Sigmoid colon (tissue), 7 donors: Measurements from ENCODE around the gene SIPA1L3. TPM values are rescaled to one million over a fixed set of nuclear protein-coding genes. Genes with fewer than 3 reads are reported as not detected.

ENCODE experiments used
- DNase-seq: peaks from one replicate; pipeline ENCODE4 v3.0.0-alpha.2; 2019
- H3K27ac ChIP-seq, 4 donors: fragments of 200-600 bp; sonication (generic); one replicate each; pipeline ENCODE4 v1.5.1; 2016 to 2019; ENCODE audit warnings: mild to moderate bottlenecking in 1 of 4
- H3K27me3 ChIP-seq, 3 donors: fragments of 200-600 bp; sonication (generic); one replicate each; pipeline ENCODE4 v1.5.1; 2019; ENCODE audit warnings: mild to moderate bottlenecking in 1 of 3
- H3K36me3 ChIP-seq, 4 donors: fragments of 200-600 bp; sonication (generic); one replicate each; pipeline ENCODE4 v1.5.1; 2016 to 2019
- H3K4me1 ChIP-seq, 4 donors: fragments of 200-600 bp; sonication (generic); one replicate each; pipeline ENCODE4 v1.5.1; 2017 to 2019
- H3K4me3 ChIP-seq, 4 donors: fragments of 200-600 bp; sonication (generic); one replicate each; pipeline ENCODE4 v1.5.1; 2017 to 2019; ENCODE audit warnings: mild to moderate bottlenecking in 2 of 4, moderate library complexity in 1 of 4
- H3K9me3 ChIP-seq, 4 donors: fragments of 200-600 bp in 3 of 4; sonication (generic) in 3 of 4; one replicate each; pipeline versions ENCODE4 v1.5.1 to v1.6.1; 2013 to 2019
- CTCF ChIP-seq, 4 experiments: fragments of 450-650 bp in 3 of 4; fragments of 200-600 bp in 1 of 4; IDR thresholded peaks; one replicate each; pipeline ENCODE4 v1.5.1; 2016 to 2019; ENCODE audit warnings: antibody characterized with exemption in 4 of 4, mild to moderate bottlenecking in 3 of 4, moderate library complexity in 2 of 4
- EP300 ChIP-seq, 4 donors: sonication (generic); formaldehyde crosslinking; IDR thresholded peaks; one replicate each; pipeline ENCODE4 v1.6.1; 2017; ENCODE audit warnings: antibody characterized with exemption in 4 of 4
- POLR2A ChIP-seq, 2 donors: fragments of 450-650 bp; IDR thresholded peaks; one replicate each; pipeline ENCODE4 v1.6.1; 2016; ENCODE audit warnings: antibody characterized with exemption in 2 of 2, mild to moderate bottlenecking in 2 of 2, moderate library complexity in 2 of 2
- POLR2AphosphoS5 ChIP-seq, 4 donors: sonication (generic); formaldehyde crosslinking; IDR thresholded peaks; one replicate each; pipeline ENCODE4 v1.6.1; 2017; ENCODE audit warnings: antibody characterized with exemption in 4 of 4
- WGBS, 2 donors: extraction: QIAGEN DNeasy Blood & Tissue Kit; methylation state at CpG; one replicate each; pipeline ENCODE4 v1.1.7; 2013; 5-methylcytosine and 5-hydroxymethylcytosine counted together
- intact Hi-C: fragments of 100-400 bp; cut with DNase I; formaldehyde crosslinking; loops from one replicate; pipeline ENCODE4 v1.15.1; 2023
- polyA plus RNA-seq, 3 donors: library from polyadenylated mRNA; stranded (reverse); fragments of 200-250 nt; gene quantifications; one replicate each; pipeline ENCODE4 v1.2.3, GENCODE V29; 2013
- total RNA-seq, 4 donors: library from RNA; depleted of rRNA; stranded (reverse); fragments of >200 nt; gene quantifications; one replicate each; pipeline ENCODE4 v1.1.0, GENCODE V29; 2016
- donor health status: healthy with polysubstance abuse.
- donor health status: Bipolar disorder and iron deficiency.
- donor health status: healthy.

SIPA1L3 gene
- total and polyA plus RNA-seq, 7 donors, result 7.7 to 47.9 (median 9.9) TPM

GRCh38 chr19:38197937-38198704 is 291.1 kb downstream of the SIPA1L3 start:
- H3K27me3 ChIP-seq, result no peaks in the 10 kb centered on the region
- no peak overlapping the region for H3K27ac ChIP-seq
- no peaks in the 10 kb centered on the region for H3K9me3 ChIP-seq
- WGBS, 2 donors, result 95% methylated on average over 25 of the region's 25 CpGs
- intact Hi-C loops, result no loop called here
- H3K4me3 ChIP-seq, result no peak overlapping the region
- DNase-seq, result no peak
- TF ChIP-seq POLR2A (IDR thresholded peaks at IDR 0.05), result no peak
- no peak for TF ChIP-seq POLR2AphosphoS5 (IDR thresholded peaks at IDR 0.05)
- no peak for TF ChIP-seq EP300 (IDR thresholded peaks at IDR 0.05)
- no peak for TF ChIP-seq CTCF (IDR thresholded peaks at IDR 0.05)
- peaks cover 0 to 28% (median 5%) of the 10 kb centered on the region in 4 donors for H3K36me3 ChIP-seq
- H3K4me1 ChIP-seq, result no peaks in the 10 kb centered on the region

GRCh38 chr19:38199340-38199739 is 292.3 kb downstream of the SIPA1L3 start:
- intact Hi-C loops, result no loop called here
- no peaks in the 10 kb centered on the region for H3K27me3 ChIP-seq
- TF ChIP-seq EP300 (IDR thresholded peaks at IDR 0.05) (no peak), CTCF (IDR thresholded peaks at IDR 0.05) (no peak), POLR2A (IDR thresholded peaks at IDR 0.05) (no peak), POLR2AphosphoS5 (IDR thresholded peaks at IDR 0.05) (no peak)
- H3K4me3 ChIP-seq, result no peak overlapping the region
- no peaks in the 10 kb centered on the region for H3K4me1 ChIP-seq
- no peak overlapping the region for H3K27ac ChIP-seq
- no peak for DNase-seq
- 95 to 96% methylated on average over 11 of the region's 11 CpGs for WGBS, 2 donors
- H3K36me3 ChIP-seq, result peaks cover 0 to 35% (median 6%) of the 10 kb centered on the region in 4 donors
- H3K9me3 ChIP-seq, result no peaks in the 10 kb centered on the region

- Histone ChIP-seq H3K9me3 (no peaks in the 10 kb centered on the region), H3K36me3 (peaks cover 0 to 48% (median 8%) of the 10 kb centered on the region in 4 donors), H3K27ac (no peak overlapping the region), H3K4me3 (no peak overlapping the region), H3K27me3 (no peaks in the 10 kb centered on the region), H3K4me1 (no peaks in the 10 kb centered on the region)
- no peak for TF ChIP-seq POLR2A (IDR thresholded peaks at IDR 0.05)
- TF ChIP-seq CTCF (IDR thresholded peaks at IDR 0.05), result no peak
- no peak for TF ChIP-seq EP300 (IDR thresholded peaks at IDR 0.05)
- TF ChIP-seq POLR2AphosphoS5 (IDR thresholded peaks at IDR 0.05), result no peak
- 94% methylated on average over 15 of the region's 15 CpGs for WGBS, 2 donors
- intact Hi-C loops, result no loop called here
- no peak for DNase-seq
Measured at GRCh38 chr19:38201731-38202130, 294.7 kb downstream of the SIPA1L3 start.

- no peak for TF ChIP-seq POLR2A (IDR thresholded peaks at IDR 0.05)
- TF ChIP-seq POLR2AphosphoS5 (IDR thresholded peaks at IDR 0.05), result no peak
- no peak for TF ChIP-seq EP300 (IDR thresholded peaks at IDR 0.05)
- no peak for TF ChIP-seq CTCF (IDR thresholded peaks at IDR 0.05)
- DNase-seq, result no peak
- H3K27me3 ChIP-seq, result peaks cover under 1 to 3% (median 1%) of the 10 kb centered on the region in 3 donors
- H3K36me3 ChIP-seq, result peaks cover 0 to 50% (median 8%) of the 10 kb centered on the region in 4 donors
- no peak overlapping the region for H3K4me3 ChIP-seq
- no peaks in the 10 kb centered on the region for H3K4me1 ChIP-seq
- 95 to 96% methylated on average over 14 of the region's 14 CpGs for WGBS, 2 donors
- H3K27ac ChIP-seq, result no peak overlapping the region
- intact Hi-C loops, result no loop called here
- no peaks in the 10 kb centered on the region for H3K9me3 ChIP-seq
Measured at GRCh38 chr19:38202504-38202903, 295.5 kb downstream of the SIPA1L3 start.
